K562 (cell line): Measurements from ENCODE around the gene TMC6. TPM values are rescaled to one million over a fixed set of nuclear protein-coding genes. Genes with fewer than 3 reads are reported as not detected.

Source experiments
- ATF4 ChIP-seq: fragments of 450-650 bp; formaldehyde crosslinking; IDR thresholded peaks from 2 replicates; pipeline ENCODE4 v1.4.0; 2022; ENCODE audit warnings: mild to moderate bottlenecking, moderate library complexity
- BCOR ChIP-seq: fragments of 450-650 bp; IDR thresholded peaks from 2 replicates; pipeline ENCODE4 v1.6.1; 2016
- FOXK1 ChIP-seq: sonication (generic); formaldehyde crosslinking; IDR thresholded peaks from 2 replicates; pipeline ENCODE4 v1.8.0; 2022; ENCODE audit warnings: missing genetic modification reagents, mild to moderate bottlenecking, borderline replicate concordance
- FOXO4 ChIP-seq: fragments of 450-650 bp; formaldehyde crosslinking; IDR thresholded peaks from 2 replicates; pipeline ENCODE4 v1.4.0; 2020; ENCODE audit warnings: mild to moderate bottlenecking, moderate library complexity
- JUN ChIP-seq, 2 experiments: sonication (generic) in 1 of 2; formaldehyde crosslinking in 1 of 2; IDR thresholded peaks; 2 replicates each; pipeline versions ENCODE4 v1.6.1 to v1.8.0; 2012 to 2022; ENCODE audit warnings: borderline replicate concordance in 2 of 2, mild to moderate bottlenecking in 2 of 2, improper control_type of control experiment in 1 of 2, low read depth in 1 of 2, low read length in 1 of 2, missing genetic modification reagents in 1 of 2
- NR2C1 ChIP-seq, 2 experiments: fragments of 450-650 bp; IDR thresholded peaks; 2 replicates each; pipeline ENCODE4 v1.6.1; 2017; ENCODE audit warnings: mild to moderate bottlenecking in 2 of 2, antibody characterized with exemption in 1 of 2, inconsistent platforms in 1 of 2, missing compliant biosample characterization in 1 of 2, missing genetic modification characterization in 1 of 2
- RBBP5 ChIP-seq: fragments of 200-600 bp; sonication (generic); IDR thresholded peaks from 2 replicates; pipeline ENCODE4 v1.6.1; 2012; ENCODE audit warnings: borderline replicate concordance, mild to moderate bottlenecking, low read length, control low read depth, inconsistent platforms; ENCODE audit not compliant: insufficient read depth, poor library complexity, severe bottlenecking
- TRIM25 ChIP-seq: fragments of 450-650 bp; IDR thresholded peaks from 2 replicates; pipeline ENCODE4 v1.7.0; 2016; ENCODE audit warnings: borderline replicate concordance
- ZBTB11 ChIP-seq, 3 experiments: fragments of 200-800 bp in 1 of 3; fragments of 250-450 bp in 1 of 3; fragments of 450-650 bp in 1 of 3; sonication (Bioruptor Pico) in 1 of 3; sonication (Bioruptor generic) in 1 of 3; formaldehyde crosslinking in 1 of 3; IDR thresholded peaks; 2 replicates each; pipeline versions ENCODE4 v1.6.1 to v1.8.0; 2016 to 2022; ENCODE audit warnings: mild to moderate bottlenecking in 2 of 3, missing genetic modification characterization in 2 of 3, missing compliant biosample characterization in 1 of 3, moderate library complexity in 1 of 3
- ZNF609 ChIP-seq: sonication (generic); formaldehyde crosslinking; IDR thresholded peaks from 2 replicates; pipeline ENCODE4 v1.8.1; 2023; ENCODE audit warnings: missing genetic modification reagents, mild to moderate bottlenecking, borderline replicate concordance
- polyA plus RNA-seq, 8 experiments: library from polyadenylated mRNA; depleted of rRNA in 4 of 8; stranded (reverse) in 5 of 8; unstranded in 3 of 8; fragments of >200 nt; fragmentation: Nextera tagmentation in 2 of 8; fragmentation: Illumina TruSeq in 1 of 8; extraction: Ambion mirVana in 2 of 8; extraction: Trizol in 1 of 8; gene quantifications; 2 replicates each; pipeline versions ENCODE4 v1.2.1 to v1.2.3, GENCODE V29; 2011 to 2014; ENCODE audit warnings: inconsistent platforms in 1 of 8, missing spikeins in 1 of 8
- total RNA-seq, 7 experiments: library from RNA; depleted of rRNA in 6 of 7; stranded (reverse); fragments of >200 nt in 6 of 7; fragmentation: Illumina TruSeq in 2 of 7; extraction: Trizol in 2 of 7; gene quantifications; 2 replicates each; pipeline versions ENCODE4 v1.2.1 to v1.2.3, GENCODE V29; 2011 to 2021; ENCODE audit warnings: low replicate concordance in 1 of 7

Gene TMC6
- total and polyA plus RNA-seq, 9 of the 15 experiments (the other 6 are each of a cell fraction or from before 2014, with no cell fraction given): 4.1 to 351 (median 66.9) TPM

- TF ChIP-seq RBBP5 (no peak), FOXO4 (CRISPR knock-in tag) (no peak), ZBTB11 (CRISPR knock-in tag; IDR thresholded peaks at IDR 0.05) (no peak), NR2C1 (IDR thresholded peaks at IDR 0.05) (no peak), NR2C1 (tag; IDR thresholded peaks at IDR 0.05) (no peak), BCOR (0 out of 2 replicates have a peak, but pooled peaks have one; percentile 0), ZNF609 (CRISPR knock-in tag) (no peak), FOXK1 (CRISPR knock-in tag) (no peak), TRIM25 (no peak), JUN (IDR thresholded peaks at IDR 0.05; ENCODE audit: borderline replicate concordance, low read depth, low read length) (peak; percentile 39; the same call in 1 of the 2 replicates), JUN (CRISPR knock-in tag; IDR thresholded peaks at IDR 0.05; ENCODE audit: borderline replicate concordance) (no peak), ATF4 (CRISPR knock-in tag) (no peak)
These were observed 39.8 kb upstream of the TMC6 start, which contains the start of gene SYNGR2 (continued) for GRCh38 chr17:78168242-78168902.
